Endothelial cell of umbilical vein (primary cell): ENCODE data around the gene SUGCT. TPM values are rescaled to one million over a fixed set of nuclear protein-coding genes. Genes with fewer than 3 reads are reported as not detected.

Experiments
- BruUV-seq: library from RNA; stranded (reverse); fragments of 400-500 nt; replicated peaks from 2 replicates; lab custom pipeline; 2021; lab: Mats Ljungman, UMichigan
- CTCF ChIA-PET: fragments of 300-600, 350-600 bp; sonication (Branson Sonifier 250); formaldehyde crosslinking; loops from one replicate; lab custom pipeline; 2021; ENCODE audit warnings: antibody characterized with exemption, inconsistent platforms; lab: Charles Lee
- POLR2A ChIA-PET: fragments of 300-600, 350-600 bp; sonication (Branson Sonifier 250); formaldehyde crosslinking; loops from one replicate; lab custom pipeline; 2021; ENCODE audit warnings: antibody characterized with exemption, inconsistent platforms; lab: Charles Lee
- DNase-seq: peaks from one replicate; pipeline ENCODE4 v3.0.0-alpha.2; 2011; ENCODE audit warnings: low read depth, low spot score
- FAIRE-seq: peaks from 2 replicates; lab custom pipeline; 2011; peaks lifted over from hg19 to GRCh38; lab: Jason Lieb, UNC
- H2AFZ ChIP-seq: 2 replicates; pipeline ENCODE4 v1.6.0; 2012; ENCODE audit warnings: low read depth, low read length, control low read depth, inconsistent platforms
- H3K27ac ChIP-seq: 2 replicates; pipeline ENCODE4 v1.5.1; 2011; ENCODE audit warnings: low read depth, mild to moderate bottlenecking, control low read depth, low read length, moderate library complexity; ENCODE audit not compliant: insufficient read depth
- H3K27me3 ChIP-seq, 2 experiments: 2 replicates each; pipeline versions ENCODE4 v1.6.0 to v1.6.1; 2011; ENCODE audit warnings: low read length in 2 of 2, mixed read lengths in 1 of 2; ENCODE audit not compliant: control insufficient read depth in 2 of 2, insufficient read depth in 2 of 2
- H3K36me3 ChIP-seq, 2 experiments: 2 replicates in 1 of 2; 3 replicates in 1 of 2; pipeline ENCODE4 v1.5.1; 2011; ENCODE audit warnings: low read length in 2 of 2, mild to moderate bottlenecking in 1 of 2, moderate library complexity in 1 of 2; ENCODE audit not compliant: control insufficient read depth in 2 of 2, insufficient read depth in 2 of 2; ENCODE audit errors: extremely low read depth in 1 of 2
- H3K4me1 ChIP-seq: 3 replicates; pipeline ENCODE4 v1.5.1; 2011; ENCODE audit warnings: mild to moderate bottlenecking, low read length; ENCODE audit not compliant: control insufficient read depth, insufficient read depth; ENCODE audit errors: extremely low read depth
- H3K4me2 ChIP-seq: 2 replicates; pipeline ENCODE4 v1.6.1; 2011; ENCODE audit warnings: low read length, control low read depth, mixed read lengths; ENCODE audit not compliant: insufficient read depth
- H3K4me3 ChIP-seq, 3 experiments: fragments of 200-600 bp in 1 of 3; sonication (generic), shearing (Covaris generic) in 1 of 3; replicated peaks in 1 of 3; 2 replicates each; pipeline ENCODE4 v1.5.1; 2011 to 2016; ENCODE audit warnings: control low read depth in 3 of 3, low read length in 3 of 3, mild to moderate bottlenecking in 2 of 3, inconsistent platforms in 1 of 3, low read depth in 1 of 3, moderate library complexity in 1 of 3; ENCODE audit not compliant: insufficient read depth in 1 of 3
- H3K79me2 ChIP-seq: 2 replicates; pipeline ENCODE4 v1.6.0; 2012; ENCODE audit warnings: low read length, inconsistent platforms; ENCODE audit not compliant: control insufficient read depth, insufficient read depth
- H3K9ac ChIP-seq: replicated peaks from 2 replicates; pipeline ENCODE3; 2011; ENCODE audit warnings: low read length, control low read depth; ENCODE audit not compliant: insufficient read depth; ENCODE audit errors: extremely low read depth
- H3K9me1 ChIP-seq: replicated peaks from 3 replicates; pipeline ENCODE4 v1.6.0; 2011; ENCODE audit warnings: mild to moderate bottlenecking, low read length; ENCODE audit not compliant: control insufficient read depth, insufficient read depth; ENCODE audit errors: extremely low read depth
- H3K9me3 ChIP-seq: replicated peaks from 2 replicates; pipeline ENCODE4 v1.5.1; 2012; ENCODE audit warnings: low read length, inconsistent platforms; ENCODE audit not compliant: control insufficient read depth, insufficient read depth
- H4K20me1 ChIP-seq: replicated peaks from 2 replicates; pipeline ENCODE3; 2011; ENCODE audit warnings: mild to moderate bottlenecking, low read length; ENCODE audit not compliant: control insufficient read depth, insufficient read depth; ENCODE audit errors: extremely low read depth
- CTCF ChIP-seq, 2 donors: IDR thresholded peaks; 1 replicate in 1 of 2; 2 replicates in 1 of 2; pipeline ENCODE4 v1.5.1; 2011; ENCODE audit warnings: low read length in 2 of 2, mild to moderate bottlenecking in 2 of 2, moderate library complexity in 2 of 2, control low read depth in 1 of 2, inconsistent platforms in 1 of 2, low read depth in 1 of 2; ENCODE audit not compliant: insufficient read depth in 1 of 2; ENCODE audit errors: extremely low read depth in 1 of 2
- EZH2 ChIP-seq: IDR thresholded peaks from 2 replicates; pipeline ENCODE4 v1.6.1; 2012; ENCODE audit warnings: borderline replicate concordance, low read depth, mild to moderate bottlenecking, moderate library complexity, low read length, inconsistent platforms; ENCODE audit not compliant: severe bottlenecking
- FOS ChIP-seq: IDR thresholded peaks from 2 replicates; pipeline ENCODE4 v1.6.1; 2011; ENCODE audit warnings: mild to moderate bottlenecking, low read length, moderate library complexity, borderline replicate concordance; ENCODE audit not compliant: insufficient read depth
- GATA2 ChIP-seq: IDR thresholded peaks from 2 replicates; pipeline ENCODE4 v1.7.0; 2011; ENCODE audit warnings: low read depth, mild to moderate bottlenecking, moderate library complexity, mixed read lengths, low read length; ENCODE audit not compliant: insufficient read length, insufficient read depth
- JUN ChIP-seq: IDR thresholded peaks from 2 replicates; pipeline ENCODE4 v1.6.1; 2011; ENCODE audit warnings: borderline replicate concordance, low read depth; ENCODE audit not compliant: insufficient read length, insufficient read depth
- MYC ChIP-seq: IDR thresholded peaks from one replicate; pipeline ENCODE4 v1.6.1; 2011; ENCODE audit warnings: mild to moderate bottlenecking, low read depth, low read length
- POLR2A ChIP-seq: IDR thresholded peaks from 2 replicates; pipeline ENCODE4 v1.6.1; 2012; ENCODE audit warnings: low read depth, mild to moderate bottlenecking, control low read depth, low read length
- POLR2AphosphoS5 ChIP-seq: IDR thresholded peaks from 2 replicates; pipeline ENCODE4 v1.6.1; 2012; ENCODE audit warnings: low read depth, mild to moderate bottlenecking, control low read depth, low read length, moderate library complexity; ENCODE audit not compliant: insufficient read depth
- dilution Hi-C: fragments of 300-500 bp; cut with MboI; formaldehyde crosslinking; loops from one replicate; pipeline ENCODE4 v1.15.0; 2019; ENCODE audit warnings: low sequenced_read_pairs; ENCODE audit not compliant: extremely low pct_ligation_motif_present
- intact Hi-C: fragments of 100-400 bp; cut with micrococcal nuclease; formaldehyde crosslinking; loops from one replicate; pipeline ENCODE4 v1.10.0; 2022
- polyA plus RNA-seq, 4 experiments: library from polyadenylated mRNA; depleted of rRNA in 3 of 4; stranded (reverse) in 3 of 4; unstranded in 1 of 4; fragments of >200 nt; gene quantifications; 2 replicates each; pipeline versions ENCODE4 v1.2.1 to v1.2.3, GENCODE V29; 2011 to 2012; ENCODE audit warnings: missing spikeins in 1 of 4
- total RNA-seq: library from RNA; stranded (reverse); gene quantifications from 2 replicates; pipeline ENCODE4 v1.2.3, GENCODE V29; 2021
- TF ChIP-seq, protein P1 (sequence below): IDR thresholded peaks from 2 replicates; pipeline ENCODE4 v1.6.1; 2011; ENCODE audit not compliant: insufficient read depth, insufficient read length

Gene SUGCT
- total and polyA plus RNA-seq, 2 donors (not counting 3 experiments of a cell fraction or from before 2014, with no cell fraction given): 1.2 to 1.4 TPM

DNA sequence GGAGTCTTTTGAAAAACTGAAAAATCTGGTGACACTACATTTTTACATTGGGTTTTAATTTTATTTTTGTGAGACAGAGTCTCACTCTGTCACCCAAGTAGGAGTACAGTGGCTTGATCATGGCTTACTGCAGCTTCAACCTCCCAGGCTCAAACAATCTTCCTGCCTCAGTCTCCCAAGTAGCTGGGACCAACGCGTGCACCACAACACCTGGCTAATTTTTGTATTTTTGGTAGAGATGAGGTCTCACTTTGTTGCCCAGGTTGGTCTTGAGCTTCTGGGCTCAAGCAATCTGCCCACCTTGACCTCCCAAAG is 11.9 kb upstream of the SUGCT start:
- H3K9me3 ChIP-seq: no peaks in the 10 kb centered on the region
- no peaks in the 10 kb centered on the region for H3K4me1 ChIP-seq
- peaks cover 5% of the 10 kb centered on the region for H3K79me2 ChIP-seq
- no peak overlapping the region for H3K4me3 ChIP-seq
- peaks cover 2% of the 10 kb centered on the region for H3K9me1 ChIP-seq
- FAIRE-seq (peak; percentile 26), DNase-seq (no peak)
- no peak overlapping the region for H3K9ac ChIP-seq
- H2AFZ ChIP-seq: no peak overlapping the region
- intact Hi-C loops: no loop called here
- no peak overlapping the region for H3K27ac ChIP-seq
- H3K27me3 ChIP-seq: no peaks in the 10 kb centered on the region
- no peak for TF ChIP-seq POLR2AphosphoS5
- no peak overlapping the region for H3K4me2 ChIP-seq
- ChIA-PET POLR2A (interaction anchor here (0.6 kb wide), 1 partner anchor 266 kb away, joined by 3 read pairs; no protein-coding TSS in a partner anchor), CTCF (no interaction called here)
- H4K20me1 ChIP-seq: no peaks in the 10 kb centered on the region
- dilution Hi-C loops: no loop called here
- no peaks in the 10 kb centered on the region for H3K36me3 ChIP-seq
- BruUV-seq: no TSS peak

DNA sequence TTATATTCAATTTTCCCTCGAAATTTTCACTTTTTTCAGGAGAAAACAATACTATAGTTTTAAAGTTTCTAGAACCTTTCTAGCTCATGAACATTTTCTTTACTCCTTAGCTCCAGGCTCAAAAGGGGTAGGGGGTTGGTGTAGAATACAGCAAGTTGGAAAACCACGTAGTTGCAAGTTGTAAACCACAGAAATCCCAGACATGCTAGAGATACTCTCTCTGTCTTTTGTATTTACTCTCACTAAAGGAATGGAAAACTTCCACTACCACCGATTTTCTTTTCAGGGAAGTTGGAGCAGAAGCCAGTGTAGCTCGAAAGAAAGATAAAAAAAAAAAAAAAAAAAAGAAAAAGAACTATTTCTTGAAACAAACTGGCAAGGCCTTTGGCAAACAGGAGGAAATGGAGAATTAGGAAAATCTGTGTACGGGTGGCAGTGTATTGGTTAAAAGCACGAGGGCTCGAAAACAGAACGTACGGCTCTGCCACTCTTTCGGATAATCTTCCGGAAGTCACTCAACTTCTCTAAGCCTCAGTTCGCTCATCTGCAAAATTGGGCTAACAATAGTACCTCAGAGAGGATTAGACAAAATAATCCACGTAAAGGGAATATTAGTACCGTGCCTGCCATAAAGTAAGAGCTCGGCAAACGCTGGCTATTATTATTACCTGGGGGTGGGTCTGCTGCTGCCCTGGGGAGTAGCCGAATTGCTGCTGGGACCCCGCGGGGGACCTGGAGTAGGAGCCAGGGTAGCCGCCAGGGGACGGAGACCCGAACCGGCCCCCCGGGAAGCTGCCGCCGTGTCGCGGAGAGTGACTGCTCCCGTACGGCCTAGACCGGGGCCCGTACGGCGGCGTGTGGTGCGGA is 1.0 kb upstream of the SUGCT start:
- H3K4me3 ChIP-seq: peak overlapping the region; percentile 63 to 99 (median 99)
- peak overlapping the region; percentile 75 for H3K9ac ChIP-seq
- ChIA-PET CTCF (interaction anchor here (0.6 to 3.7 kb wide), 11 partner anchors 9 to 582 kb away, joined by 3 to 23 read pairs (median 3); no protein-coding TSS in a partner anchor), POLR2A (interaction anchor here (0.5 kb wide), 1 partner anchor 120 kb away, joined by 3 read pairs; no protein-coding TSS in a partner anchor)
- dilution Hi-C loops (no loop called here), intact Hi-C loops (loop anchor here (1.0 to 10.0 kb wide), 4 partner anchors 165 to 1571 kb away; partner anchors contain the start of gene INHBA)
- no peaks in the 10 kb centered on the region for H3K36me3 ChIP-seq
- DNase-seq (no peak), FAIRE-seq (no peak)
- no peaks in the 10 kb centered on the region for H4K20me1 ChIP-seq
- H3K4me2 ChIP-seq: peak overlapping the region; percentile 92
- peak overlapping the region; percentile 91 for H2AFZ ChIP-seq
- H3K27ac ChIP-seq: peak overlapping the region; percentile 67
- peaks cover 14% of the 10 kb centered on the region for H3K4me1 ChIP-seq
- no peaks in the 10 kb centered on the region for H3K9me1 ChIP-seq
- no peaks in the 10 kb centered on the region for H3K9me3 ChIP-seq
- H3K27me3 ChIP-seq: no peaks in the 10 kb centered on the region
- H3K79me2 ChIP-seq: peaks cover 53% of the 10 kb centered on the region
- TSS peak; percentile 68 for BruUV-seq
- TF ChIP-seq JUN (no peak), CTCF (IDR thresholded peaks at IDR 0.05; ENCODE audit: extremely low read depth in 1 of 2, insufficient read depth in 1 of 2, low read depth in 1 of 2, low read length in 2 of 2) (no peak), POLR2AphosphoS5 (no peak), POLR2A (no peak), MYC (no peak), FOS (no peak), EZH2 (no peak), GATA2 (no peak)
- TF ChIP-seq, protein P1, sequence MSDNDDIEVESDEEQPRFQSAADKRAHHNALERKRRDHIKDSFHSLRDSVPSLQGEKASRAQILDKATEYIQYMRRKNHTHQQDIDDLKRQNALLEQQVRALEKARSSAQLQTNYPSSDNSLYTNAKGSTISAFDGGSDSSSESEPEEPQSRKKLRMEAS: no peak
